ENCODE data around the gene GTF3C5.
"Not testable (repeated sequence)": the region's sequence is repeated elsewhere in the genome, so short reads cannot be mapped to it uniquely, and the experiment has no call there.

Gene GTF3C5, protein sequence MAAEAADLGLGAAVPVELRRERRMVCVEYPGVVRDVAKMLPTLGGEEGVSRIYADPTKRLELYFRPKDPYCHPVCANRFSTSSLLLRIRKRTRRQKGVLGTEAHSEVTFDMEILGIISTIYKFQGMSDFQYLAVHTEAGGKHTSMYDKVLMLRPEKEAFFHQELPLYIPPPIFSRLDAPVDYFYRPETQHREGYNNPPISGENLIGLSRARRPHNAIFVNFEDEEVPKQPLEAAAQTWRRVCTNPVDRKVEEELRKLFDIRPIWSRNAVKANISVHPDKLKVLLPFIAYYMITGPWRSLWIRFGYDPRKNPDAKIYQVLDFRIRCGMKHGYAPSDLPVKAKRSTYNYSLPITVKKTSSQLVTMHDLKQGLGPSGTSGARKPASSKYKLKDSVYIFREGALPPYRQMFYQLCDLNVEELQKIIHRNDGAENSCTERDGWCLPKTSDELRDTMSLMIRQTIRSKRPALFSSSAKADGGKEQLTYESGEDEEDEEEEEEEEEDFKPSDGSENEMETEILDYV

GRCh38 chr9:133030317-133031129 lies at the start of gene GTF3C5:
GTF3C5 (plus strand) TSS chr9:133030997; CDS start chr9:133031012, 15 bp downstream.
- peak; percentile 99 for DNase-seq (ENCODE audit: low read depth, low spot score)

- no peak for DNase-seq (ENCODE audit: low read depth, low spot score)
These were observed 48.3 kb upstream of the GTF3C5 start for GRCh38 chr9:132982458-132982857.

DNA sequence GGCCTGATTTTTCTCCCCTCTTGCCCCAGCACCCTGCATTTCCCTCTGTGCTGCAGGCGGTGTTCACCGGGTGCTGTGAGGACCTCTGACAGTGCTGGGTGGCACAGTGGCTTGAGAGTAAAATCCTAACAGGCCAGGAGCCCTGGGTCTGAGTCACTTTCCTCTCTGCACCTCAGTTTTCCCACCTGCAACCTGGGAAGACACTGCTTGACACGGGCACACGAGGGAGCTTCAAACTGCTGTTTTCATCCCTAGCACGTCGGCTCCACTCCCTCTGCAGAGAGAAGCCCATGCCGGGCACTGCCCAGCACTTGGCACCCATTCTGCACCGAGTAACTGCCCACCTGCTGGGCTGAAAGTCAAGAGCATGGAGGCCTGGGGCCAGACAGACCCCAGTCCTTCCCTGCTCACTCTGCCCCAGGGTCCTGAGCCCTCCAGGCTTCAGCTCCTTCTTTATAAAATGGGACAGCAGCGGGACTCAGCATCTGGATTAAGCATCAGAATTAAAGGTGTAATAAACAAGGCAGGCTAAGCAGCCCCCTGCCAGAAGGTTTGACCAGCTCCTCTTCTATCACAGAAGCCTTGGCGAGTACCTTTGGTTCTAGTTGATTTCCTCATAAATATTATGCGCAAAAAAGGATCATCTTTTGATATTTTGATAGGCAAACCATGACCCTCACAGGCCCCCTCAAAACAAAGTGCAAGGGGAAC lies 47.2 kb upstream of the GTF3C5 start:
- no peak for DNase-seq (ENCODE audit: low read depth, low spot score)

DNA sequence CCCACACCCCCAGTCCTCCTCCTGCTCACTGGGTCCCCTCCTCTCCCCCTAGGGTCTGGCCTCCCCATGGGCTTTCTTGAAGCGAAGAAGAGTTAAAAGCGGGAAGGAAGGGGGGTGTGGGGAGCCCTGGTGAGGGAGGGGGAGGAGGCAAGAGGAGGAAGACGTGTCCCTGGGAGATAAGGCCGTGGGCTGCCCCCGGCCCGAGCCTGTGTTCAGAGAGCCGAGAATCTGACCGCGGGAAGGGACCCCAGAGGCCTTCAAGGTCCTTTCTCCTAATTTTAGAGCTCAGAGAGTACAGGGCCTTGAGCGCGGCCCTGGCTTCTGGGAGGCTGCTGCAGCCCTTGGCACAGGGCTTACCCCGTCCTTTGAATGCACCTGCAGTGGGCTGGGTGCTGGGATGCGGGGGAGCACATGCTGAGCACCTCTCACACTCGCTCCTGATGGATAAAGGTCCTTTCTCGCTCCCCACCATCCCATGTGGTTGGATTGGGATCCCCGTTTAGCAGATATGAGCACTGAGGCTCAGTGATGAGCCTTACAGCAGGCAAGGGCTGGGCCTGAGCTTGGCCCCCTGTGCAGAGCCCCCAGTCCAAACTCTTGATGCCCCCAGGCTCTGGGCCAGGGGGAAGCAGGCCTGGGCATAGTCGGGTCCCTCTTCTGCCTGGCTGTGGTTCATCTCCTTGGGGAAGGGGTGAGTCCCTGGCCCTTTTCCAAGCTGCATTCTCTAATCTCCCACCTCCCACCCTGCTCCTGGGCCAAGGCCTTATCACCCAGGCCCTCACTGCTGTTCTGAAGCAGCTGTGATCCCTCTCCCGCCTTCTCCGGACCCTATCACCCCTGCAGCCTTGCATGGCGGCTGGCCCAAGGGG lies 46.4 kb upstream of the GTF3C5 start:
- no peak for DNase-seq (ENCODE audit: low read depth, low spot score)

GRCh38 chr9:132985071-132985350 lies 45.8 kb upstream of the GTF3C5 start:
- DNase-seq (ENCODE audit: low read depth, low spot score) = no peak

DNA sequence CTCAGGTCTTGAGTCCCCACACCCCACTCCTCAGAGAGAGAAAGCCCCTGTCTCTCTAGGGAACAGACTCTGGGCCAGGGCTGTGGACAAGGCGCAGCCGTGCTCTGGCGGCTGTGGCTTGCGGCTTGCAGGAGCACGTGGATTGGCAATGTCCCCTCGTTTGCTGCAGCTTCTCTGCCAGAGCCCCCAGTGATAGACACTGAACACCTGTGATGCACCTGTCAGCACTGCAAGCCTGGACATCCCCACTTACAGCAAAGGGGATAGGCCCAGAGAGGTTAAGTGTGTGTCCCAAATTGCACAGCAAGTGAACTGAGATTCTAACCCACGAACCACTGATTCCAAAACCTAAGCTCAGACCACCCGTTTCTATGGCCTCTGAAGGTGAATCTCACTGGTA lies 45.3 kb upstream of the GTF3C5 start:
- DNase-seq (ENCODE audit: low read depth, low spot score) = no peak

DNA sequence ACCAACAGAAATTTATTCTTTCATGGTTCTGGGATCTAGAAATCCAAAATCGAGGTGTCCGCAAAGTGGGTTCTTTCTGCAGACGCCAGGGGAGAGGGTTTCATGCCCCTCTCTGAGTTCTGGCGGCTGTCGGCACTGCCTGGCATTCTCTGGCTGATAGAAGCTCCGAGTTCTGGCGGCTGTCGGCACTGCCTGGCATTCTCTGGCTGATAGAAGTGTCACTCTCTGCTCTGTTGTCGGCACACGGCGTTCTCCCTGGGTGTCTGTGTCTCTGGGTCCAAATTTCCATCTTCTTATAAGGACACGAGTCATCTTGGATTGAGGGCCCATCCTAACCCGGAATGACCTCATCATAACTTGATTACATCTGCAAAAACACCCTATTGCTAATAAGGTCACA lies 44.7 kb upstream of the GTF3C5 start:
- DNase-seq (ENCODE audit: low read depth, low spot score) = no peak

GRCh38 chr9:132986640-132987620 lies 43.9 kb upstream of the GTF3C5 start:
- no peak for DNase-seq (ENCODE audit: low read depth, low spot score)

DNA sequence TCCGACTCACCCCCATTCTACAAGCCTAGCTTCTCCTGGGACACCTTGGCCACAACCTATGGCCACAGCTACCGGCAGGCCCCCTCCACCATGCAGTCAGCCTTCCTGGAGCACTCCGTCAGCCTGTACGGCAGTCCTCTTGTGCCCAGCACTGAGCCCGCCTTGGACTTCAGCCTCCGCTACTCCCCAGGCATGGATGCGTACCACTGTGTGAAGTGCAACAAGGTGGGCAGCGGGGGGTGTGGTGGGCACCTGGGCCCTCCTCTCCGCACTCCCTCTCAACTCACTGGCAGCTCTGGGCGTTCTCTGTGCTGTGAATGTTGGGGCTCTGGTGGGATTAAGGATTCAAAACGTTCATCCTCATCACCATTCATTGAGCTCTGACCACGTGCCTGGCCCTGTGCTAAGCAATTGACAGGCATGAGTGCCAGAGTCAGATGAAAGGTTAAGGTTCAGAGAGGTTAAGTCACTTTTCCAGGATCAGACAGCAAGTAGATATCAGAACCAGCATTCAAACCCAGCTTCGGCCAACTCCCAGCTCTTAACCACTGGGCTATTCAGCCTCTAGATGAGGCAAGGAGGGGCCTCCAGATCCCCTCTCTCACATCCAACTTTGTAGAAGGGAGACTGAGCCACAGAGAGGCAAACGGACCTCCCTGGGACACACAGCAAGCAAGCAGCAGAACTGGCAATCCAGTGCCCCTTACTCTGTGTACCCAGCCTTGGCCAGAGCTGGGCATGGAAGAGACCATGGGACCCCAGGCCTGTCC lies 42.4 kb upstream of the GTF3C5 start:
- DNase-seq (ENCODE audit: low read depth, low spot score) = no peak

- no peak for DNase-seq (ENCODE audit: low read depth, low spot score)
These were observed 41.8 kb upstream of the GTF3C5 start for GRCh38 chr9:132989014-132989310.

DNA sequence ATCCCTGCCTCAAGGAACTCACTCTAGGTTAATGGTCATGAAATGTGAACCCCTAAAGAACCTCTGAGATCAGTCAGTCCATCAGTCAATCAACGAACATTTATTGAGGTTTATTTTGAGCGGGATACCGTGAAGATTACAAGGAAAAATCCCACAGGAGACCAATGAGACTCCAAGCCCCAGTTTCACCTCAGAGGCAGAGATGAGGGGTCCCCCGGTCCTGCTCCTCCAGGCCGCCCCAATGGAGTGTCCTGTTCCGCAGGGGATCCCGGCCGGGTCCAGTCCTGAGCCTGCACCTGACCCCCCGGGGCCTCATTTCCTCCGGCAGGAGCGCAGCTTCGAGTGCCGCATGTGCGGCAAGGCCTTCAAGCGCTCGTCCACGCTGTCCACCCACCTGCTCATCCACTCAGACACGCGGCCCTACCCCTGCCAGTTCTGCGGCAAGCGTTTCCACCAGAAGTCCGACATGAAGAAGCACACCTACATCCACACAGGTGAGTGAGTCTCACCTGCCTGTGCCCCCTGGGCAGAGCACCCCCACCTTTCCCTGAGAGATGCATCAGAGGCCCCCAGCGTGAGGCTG lies 41.3 kb upstream of the GTF3C5 start:
- DNase-seq (ENCODE audit: low read depth, low spot score) = no peak

GRCh38 chr9:132989998-132990557 lies 40.7 kb upstream of the GTF3C5 start:
- DNase-seq (ENCODE audit: low read depth, low spot score) = not testable (repeated sequence)

DNA sequence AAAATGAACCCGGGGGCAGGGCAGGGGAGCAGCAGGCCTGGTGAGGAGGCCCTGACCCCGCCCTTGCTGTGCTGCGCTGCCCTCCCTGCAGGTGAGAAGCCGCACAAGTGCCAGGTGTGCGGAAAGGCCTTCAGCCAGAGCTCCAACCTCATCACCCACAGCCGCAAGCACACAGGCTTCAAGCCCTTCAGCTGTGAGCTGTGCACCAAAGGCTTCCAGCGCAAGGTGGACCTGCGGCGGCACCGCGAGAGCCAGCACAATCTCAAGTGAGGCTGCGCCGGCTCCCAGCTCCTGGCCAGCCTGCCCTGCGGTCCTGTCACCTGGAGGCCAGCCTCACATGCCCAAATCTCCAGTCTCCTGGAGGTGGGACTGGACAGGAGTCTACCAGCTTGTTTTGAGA lies 40.0 kb upstream of the GTF3C5 start:
- no peak for DNase-seq (ENCODE audit: low read depth, low spot score)

GRCh38 chr9:132991351-132992300 lies 39.2 kb upstream of the GTF3C5 start:
- no peak for DNase-seq (ENCODE audit: low read depth, low spot score)

- DNase-seq (ENCODE audit: low read depth, low spot score) = no peak
These were observed 37.3 kb upstream of the GTF3C5 start for GRCh38 chr9:132993511-132993939.

DNA sequence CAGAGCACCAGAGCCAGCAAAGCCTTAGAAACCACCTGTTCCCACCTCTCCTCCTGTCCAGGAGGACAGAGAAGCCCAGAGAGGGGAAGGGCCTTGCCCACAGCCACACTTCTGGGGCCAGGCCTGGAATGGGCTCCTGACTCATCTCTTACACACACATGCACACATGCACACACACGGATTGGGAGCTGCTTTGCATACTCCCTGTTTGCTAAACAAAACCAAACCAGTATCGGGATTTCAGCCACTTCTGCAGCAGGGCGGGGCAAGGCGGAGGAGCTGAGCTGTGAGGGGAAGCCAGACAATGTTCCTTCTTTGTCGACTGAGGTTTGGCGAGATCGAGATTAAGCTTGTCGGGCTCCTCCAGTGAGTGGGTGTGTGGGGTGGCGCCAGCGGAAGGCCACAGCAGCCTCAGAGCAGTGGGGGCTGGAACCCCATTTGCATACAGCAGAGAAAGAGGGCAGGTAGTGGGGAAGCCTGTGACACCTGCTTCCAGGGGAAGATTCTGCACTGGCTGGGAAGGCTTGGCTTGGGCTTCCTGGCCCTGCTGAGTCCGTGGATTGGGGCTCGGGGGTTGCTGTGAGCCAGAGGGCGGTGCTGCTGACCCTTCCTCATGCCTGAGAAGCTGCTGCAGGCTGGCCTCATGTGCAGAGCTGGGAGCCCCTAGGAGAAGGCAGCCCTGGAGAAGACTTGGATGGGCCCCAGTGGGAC lies 36.2 kb upstream of the GTF3C5 start:
- peak; percentile 36 for DNase-seq (ENCODE audit: low read depth, low spot score)

GRCh38 chr9:132995121-132995420 lies 35.7 kb upstream of the GTF3C5 start:
- DNase-seq (ENCODE audit: low read depth, low spot score) = no peak
